CD14-positive monocyte (primary cell): Measurements from ENCODE around the gene TP53I3. TPM values are rescaled to one million over a fixed set of nuclear protein-coding genes. Genes with fewer than 3 reads are reported as not detected.

ENCODE experiments used
- DNase-seq, 3 donors: peaks; one replicate each; pipeline ENCODE4 v3.0.0-alpha.2; 2011 to 2022
- H2AFZ ChIP-seq: 2 replicates; pipeline ENCODE4 v1.6.0; 2012; ENCODE audit warnings: mild to moderate bottlenecking, low read depth, low read length, inconsistent platforms; ENCODE audit not compliant: insufficient read depth, poor library complexity, severe bottlenecking
- H3K27ac ChIP-seq, 2 donors: 1 replicate in 1 of 2; 2 replicates in 1 of 2; pipeline ENCODE4 v1.5.1; 2012 to 2013; ENCODE audit warnings: low read length in 2 of 2, control low read depth in 1 of 2, inconsistent platforms in 1 of 2, low read depth in 1 of 2, mild to moderate bottlenecking in 1 of 2
- H3K27me3 ChIP-seq, 2 donors: one replicate each; pipeline versions ENCODE4 v1.6.0 to v1.6.1; 2011 to 2013; ENCODE audit warnings: low read length in 2 of 2; ENCODE audit not compliant: control insufficient read depth in 2 of 2, insufficient read depth in 2 of 2
- H3K36me3 ChIP-seq, 2 donors: replicated peaks in 1 of 2; 1 replicate in 1 of 2; 2 replicates in 1 of 2; pipeline versions ENCODE4 v1.5.1 to v1.6.1; 2012 to 2013; ENCODE audit warnings: low read length in 2 of 2, control low read depth in 1 of 2, inconsistent platforms in 1 of 2, mild to moderate bottlenecking in 1 of 2; ENCODE audit not compliant: insufficient read depth in 2 of 2, control insufficient read depth in 1 of 2
- H3K4me1 ChIP-seq, 2 donors: 1 replicate in 1 of 2; 2 replicates in 1 of 2; pipeline versions ENCODE4 v1.5.1 to v1.6.1; 2012 to 2013; ENCODE audit warnings: low read length in 2 of 2, control low read depth in 1 of 2, inconsistent platforms in 1 of 2, mild to moderate bottlenecking in 1 of 2, moderate library complexity in 1 of 2; ENCODE audit not compliant: insufficient read depth in 2 of 2, control insufficient read depth in 1 of 2
- H3K4me2 ChIP-seq: replicated peaks from 2 replicates; pipeline ENCODE3; 2012; ENCODE audit warnings: low read length, moderate library complexity, mild to moderate bottlenecking; ENCODE audit not compliant: poor library complexity, severe bottlenecking; ENCODE audit errors: extremely low read depth
- H3K4me3 ChIP-seq, 3 experiments: fragments of 200-600 bp in 1 of 3; sonication (generic) in 1 of 3; replicated peaks in 1 of 3; 1 replicate in 2 of 3; 2 replicates in 1 of 3; pipeline ENCODE4 v1.5.1; 2011 to 2013; ENCODE audit warnings: low read length in 3 of 3, mild to moderate bottlenecking in 3 of 3, control low read depth in 2 of 3, low read depth in 2 of 3, inconsistent platforms in 1 of 3, moderate library complexity in 1 of 3
- H3K79me2 ChIP-seq: 2 replicates; pipeline ENCODE4 v1.6.0; 2012; ENCODE audit warnings: mild to moderate bottlenecking, control low read depth, inconsistent platforms, low read length, moderate library complexity; ENCODE audit not compliant: insufficient read depth
- H3K9ac ChIP-seq: 2 replicates; pipeline ENCODE4 v1.6.0; 2017; ENCODE audit warnings: low read length, mild to moderate bottlenecking; ENCODE audit not compliant: insufficient read depth, poor library complexity, severe bottlenecking
- H3K9me3 ChIP-seq, 2 donors: replicated peaks in 1 of 2; 1 replicate in 1 of 2; 2 replicates in 1 of 2; pipeline versions ENCODE4 v1.5.1 to v1.6.1; 2012 to 2013; ENCODE audit warnings: low read length in 2 of 2, control low read depth in 1 of 2; ENCODE audit not compliant: control insufficient read depth in 1 of 2, insufficient read depth in 1 of 2
- H4K20me1 ChIP-seq: 2 replicates; pipeline ENCODE4 v1.6.0; 2012; ENCODE audit warnings: mild to moderate bottlenecking, low read length, control low read depth, moderate library complexity; ENCODE audit not compliant: insufficient read depth
- H3K27ac Mint-ChIP-seq, 7 donors: one replicate each; pipeline ENCODE4 v1.8.0; 2020; ENCODE audit warnings: mild to moderate bottlenecking in 7 of 7, mixed read lengths in 7 of 7, moderate library complexity in 6 of 7, inconsistent platforms in 2 of 7
- H3K27me3 Mint-ChIP-seq, 3 donors: one replicate each; pipeline ENCODE4 v1.8.0; 2021 to 2022; ENCODE audit warnings: low read depth in 3 of 3, mild to moderate bottlenecking in 3 of 3, mixed read lengths in 3 of 3, moderate library complexity in 3 of 3, inconsistent platforms in 1 of 3
- H3K36me3 Mint-ChIP-seq, 2 donors: one replicate each; pipeline ENCODE4 v1.8.0; 2020; ENCODE audit warnings: mixed read lengths in 2 of 2, inconsistent platforms in 1 of 2, mild to moderate bottlenecking in 1 of 2
- H3K4me1 Mint-ChIP-seq: one replicate; pipeline ENCODE4 v1.8.0; 2020; ENCODE audit warnings: mild to moderate bottlenecking, mixed read lengths
- H3K4me3 Mint-ChIP-seq, 2 donors: one replicate each; pipeline ENCODE4 v1.8.0; 2020; ENCODE audit warnings: mild to moderate bottlenecking in 2 of 2, mixed read lengths in 2 of 2, moderate library complexity in 1 of 2
- H3K9me3 Mint-ChIP-seq, 7 donors: one replicate each; pipeline ENCODE4 v1.8.0; 2020 to 2022; ENCODE audit warnings: mixed read lengths in 7 of 7, mild to moderate bottlenecking in 6 of 7, moderate library complexity in 6 of 7, inconsistent platforms in 2 of 7
- CTCF ChIP-seq: fragments of 200-600 bp; IDR thresholded peaks from one replicate; pipeline ENCODE4 v1.8.0; 2022; ENCODE audit warnings: antibody characterized with exemption, mild to moderate bottlenecking
- WGBS: methylation state at CpG from one replicate; pipeline ENCODE4 v1.1.5; 2013; ENCODE audit warnings: missing lambda C conversion rate; ENCODE audit not compliant: insufficient coverage; 5-methylcytosine and 5-hydroxymethylcytosine counted together
- intact Hi-C, 2 donors: fragments of 100-400 bp; cut with micrococcal nuclease; formaldehyde crosslinking; loops; one replicate each; pipeline versions ENCODE4 v1.15.0 to v1.15.1; 2023
- polyA plus RNA-seq, 3 donors: library from polyadenylated mRNA; depleted of rRNA in 1 of 3; unstranded in 2 of 3; stranded (reverse) in 1 of 3; fragments of 300-500 nt in 2 of 3; fragments of >200 nt in 1 of 3; fragmentation: Illumina TruSeq in 2 of 3; gene quantifications; 1 replicate in 2 of 3; 2 replicates in 1 of 3; pipeline ENCODE4 v1.2.3, GENCODE V29; 2012 to 2021

The TP53I3 gene
- polyA plus RNA-seq, 3 donors, result 24.5 to 41.7 (median 34.9) TPM

- peak within 1 kb of the TSS; percentile 76 for H3K9ac ChIP-seq
- H3K27me3 ChIP-seq, result peaks cover 11 to 21% of the 10 kb centered on the region in 2 donors
- peak within 1 kb of the TSS in 1 of 2 donors; percentile 66 for H3K27ac ChIP-seq
- H3K4me1 ChIP-seq, result peaks cover 24 to 32% of the 10 kb centered on the region in 2 donors
- TF ChIP-seq CTCF, result no peak
- H3K27ac Mint-ChIP-seq, result peak within 1 kb of the TSS in 6 of 7 donors; percentile 23 to 90 (median 72)
- no peaks in the 10 kb centered on the region for H3K36me3 ChIP-seq
- H3K9me3 Mint-ChIP-seq, result peaks cover 0 to 5% (median 0%) of the 10 kb centered on the region in 7 donors
- peaks cover 24% of the 10 kb centered on the region for H3K4me1 Mint-ChIP-seq
- peak within 1 kb of the TSS; percentile 98 for H2AFZ ChIP-seq
- H3K27me3 Mint-ChIP-seq, result peaks cover 11 to 22% (median 19%) of the 10 kb centered on the region in 3 donors
- H3K79me2 ChIP-seq, result peaks cover 7% of the 10 kb centered on the region
- H3K9me3 ChIP-seq, result no peaks in the 10 kb centered on the region
- H4K20me1 ChIP-seq, result no peaks in the 10 kb centered on the region
- H3K4me2 ChIP-seq, result peak within 1 kb of the TSS; percentile 95
- peak within 1 kb of the TSS; percentile 63 to 97 (median 63) for H3K4me3 ChIP-seq
- peak; percentile 91 to 98 (median 95) for DNase-seq
- intact Hi-C loops, result loop anchor here (2.0 to 10.0 kb wide), 3 partner anchors 35 to 102 kb away; partner anchors contain the start of genes TP53I3 (in 2 of the 2) and UBXN2A (in 1 of the 2)
- H3K4me3 Mint-ChIP-seq, result peak within 1 kb of the TSS in 1 of 2 donors; percentile 96
- WGBS, result under 1% methylated on average over 32 of the region's 38 CpGs
- H3K36me3 Mint-ChIP-seq, result no peaks in the 10 kb centered on the region
Observed at GRCh38 chr2:24046930-24047702, 37.5 kb downstream of the TP53I3 start, which contains the start of gene WDCP. WDCP (minus strand) TSS chr2:24047391; CDS start chr2:24039494, 7,897 bp downstream.

- H3K9me3 ChIP-seq, result no peaks in the 10 kb centered on the region
- H3K27ac ChIP-seq, result no peak overlapping the region
- no peak for DNase-seq
- peak overlapping the region; percentile 76 for H3K9ac ChIP-seq
- intact Hi-C loops, result loop anchor here (2.0 to 10.0 kb wide), 3 partner anchors 36 to 102 kb away; partner anchors contain the start of genes TP53I3 (in 2 of the 2) and UBXN2A (in 1 of the 2)
- TF ChIP-seq CTCF, result no peak
- no peaks in the 10 kb centered on the region for H4K20me1 ChIP-seq
- H2AFZ ChIP-seq, result peak overlapping the region; percentile 98
- H3K4me2 ChIP-seq, result peak overlapping the region; percentile 95
- H3K9me3 Mint-ChIP-seq, result peaks cover 0 to 5% (median 0%) of the 10 kb centered on the region in 7 donors
- peaks cover 24% of the 10 kb centered on the region for H3K4me1 Mint-ChIP-seq
- peaks cover 11 to 21% of the 10 kb centered on the region in 2 donors for H3K27me3 ChIP-seq
- peaks cover 7% of the 10 kb centered on the region for H3K79me2 ChIP-seq
- H3K4me1 ChIP-seq, result peaks cover 24 to 32% of the 10 kb centered on the region in 2 donors
- H3K36me3 Mint-ChIP-seq, result no peaks in the 10 kb centered on the region
- H3K27ac Mint-ChIP-seq, result no peak overlapping the region
- peak overlapping the region; percentile 63 to 97 (median 63) for H3K4me3 ChIP-seq
- WGBS, result no CpG with 5 or more reads among the region's 2 CpGs
- no peaks in the 10 kb centered on the region for H3K36me3 ChIP-seq
- H3K27me3 Mint-ChIP-seq, result peaks cover 11 to 22% (median 19%) of the 10 kb centered on the region in 3 donors
- peak overlapping the region in 1 of 2 donors; percentile 96 for H3K4me3 Mint-ChIP-seq
Observed at GRCh38 chr2:24046599-24046929, 38.1 kb downstream of the TP53I3 start.
